Measurements from ENCODE around the gene LDLRAD3. TPM values are rescaled to one million over a fixed set of nuclear protein-coding genes. Genes with fewer than 3 reads are reported as not detected.
"Not testable (repeated sequence)": the region's sequence is repeated elsewhere in the genome, so short reads cannot be mapped to it uniquely, and the experiment has no call there.

The LDLRAD3 gene
- total RNA-seq, 1 donor from 2014 or later = 32.5 TPM

DNA sequence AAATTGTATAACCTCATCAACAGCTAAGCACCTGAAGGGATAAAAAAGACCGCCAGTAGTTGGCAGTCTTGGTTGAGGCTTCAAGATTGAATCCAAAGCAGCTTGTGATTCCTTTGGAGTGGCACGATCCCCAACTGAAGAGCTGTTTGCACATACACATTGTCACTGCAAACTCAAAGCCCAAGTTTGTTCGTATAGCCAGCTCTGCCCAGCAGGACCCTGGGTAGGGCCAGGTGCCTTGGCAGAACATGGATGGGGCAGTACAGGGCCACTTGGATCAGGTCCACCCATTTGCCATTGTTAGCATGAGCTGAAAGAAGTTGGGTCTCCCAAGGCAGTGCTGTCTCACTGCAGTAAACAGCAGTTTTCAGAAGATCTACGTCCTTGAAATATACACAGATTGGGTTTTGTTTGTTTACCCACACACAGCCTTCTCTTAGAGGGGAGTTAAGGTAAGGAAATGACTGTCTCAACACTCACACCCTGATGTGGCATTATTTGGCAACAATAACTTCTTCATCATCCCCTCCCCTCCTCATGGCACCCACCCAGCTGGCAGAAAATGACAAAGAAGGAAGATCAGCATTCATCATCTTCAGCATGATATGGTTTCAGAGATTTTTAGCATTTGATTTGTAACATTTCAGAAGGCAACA is 212.4 kb downstream of the LDLRAD3 start:
- DNase-seq (ENCODE audit: low read depth) = no peak

DNA sequence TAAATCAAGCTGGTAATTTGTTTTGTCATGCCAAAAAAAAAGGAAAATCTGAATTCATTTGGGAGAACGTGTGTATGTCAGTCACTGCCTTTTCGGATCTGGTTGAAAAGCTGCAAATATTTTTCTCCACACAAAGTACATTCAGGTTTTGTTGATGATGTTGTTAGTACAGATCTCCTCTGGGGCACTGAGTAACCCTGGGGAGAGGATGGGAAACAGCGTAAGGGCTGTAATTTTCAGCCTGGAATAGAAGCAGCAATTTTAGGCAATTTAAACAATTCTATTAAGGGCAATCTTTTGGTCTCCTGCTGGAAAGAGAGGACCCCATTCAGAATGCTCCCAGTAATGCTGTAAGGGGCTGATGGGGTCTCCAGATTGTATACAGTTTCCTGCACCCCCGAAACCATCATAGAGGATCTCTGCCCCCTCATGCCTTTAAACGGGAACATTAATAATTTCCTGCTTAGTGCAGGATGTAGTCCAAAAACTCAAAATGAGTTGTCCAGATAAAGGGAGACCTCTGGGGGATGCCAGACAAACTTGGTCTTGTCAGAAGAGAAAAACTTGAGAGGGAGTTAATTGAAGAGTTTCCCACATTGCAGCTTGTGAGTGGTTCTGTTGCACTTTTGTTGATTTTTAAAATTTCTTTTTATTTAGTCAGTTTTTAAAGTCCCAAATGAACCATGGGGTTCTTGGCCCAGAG is 213.1 kb downstream of the LDLRAD3 start:
- DNase-seq (ENCODE audit: low read depth) = no peak

DNA sequence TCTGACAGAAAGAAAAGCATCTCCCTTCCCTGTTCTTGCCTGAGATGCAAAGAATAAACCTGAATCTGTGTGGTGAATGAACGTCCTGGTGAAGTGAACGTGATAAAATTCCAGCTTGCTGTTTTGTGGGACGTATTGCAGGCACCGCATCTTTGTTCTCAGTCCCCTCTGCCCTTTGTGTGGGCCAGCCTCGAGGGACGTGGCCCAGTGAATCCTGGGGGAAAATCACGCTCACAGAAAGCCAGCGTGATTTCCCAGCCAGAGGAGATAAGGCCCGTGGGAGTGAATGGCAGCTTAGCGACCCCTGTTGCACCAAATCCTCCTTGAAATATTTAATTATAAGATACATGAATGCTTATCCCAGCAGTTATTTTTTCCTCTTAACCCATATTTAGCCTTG is 216.2 kb downstream of the LDLRAD3 start:
- DNase-seq (ENCODE audit: low read depth) = no peak

DNA sequence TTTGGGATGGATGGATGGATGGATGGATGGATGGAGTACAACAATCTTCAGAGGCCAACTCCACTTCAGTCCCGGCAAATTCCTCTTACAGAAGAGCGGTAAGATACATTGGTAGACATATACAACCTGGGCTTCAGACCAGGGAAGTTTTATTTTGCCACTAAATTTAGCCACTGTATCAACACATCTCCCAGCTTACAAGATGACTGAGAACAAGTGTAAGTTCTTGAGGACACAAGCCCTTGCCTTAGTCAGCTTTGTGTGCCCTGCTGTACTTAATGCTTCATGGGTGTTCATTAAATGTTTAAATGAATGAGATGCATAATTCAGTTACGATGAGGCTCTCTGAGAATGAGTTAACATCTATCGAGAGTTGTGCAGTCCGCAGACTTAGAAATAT is 217.7 kb downstream of the LDLRAD3 start:
- DNase-seq (ENCODE audit: low read depth) = no peak

DNA sequence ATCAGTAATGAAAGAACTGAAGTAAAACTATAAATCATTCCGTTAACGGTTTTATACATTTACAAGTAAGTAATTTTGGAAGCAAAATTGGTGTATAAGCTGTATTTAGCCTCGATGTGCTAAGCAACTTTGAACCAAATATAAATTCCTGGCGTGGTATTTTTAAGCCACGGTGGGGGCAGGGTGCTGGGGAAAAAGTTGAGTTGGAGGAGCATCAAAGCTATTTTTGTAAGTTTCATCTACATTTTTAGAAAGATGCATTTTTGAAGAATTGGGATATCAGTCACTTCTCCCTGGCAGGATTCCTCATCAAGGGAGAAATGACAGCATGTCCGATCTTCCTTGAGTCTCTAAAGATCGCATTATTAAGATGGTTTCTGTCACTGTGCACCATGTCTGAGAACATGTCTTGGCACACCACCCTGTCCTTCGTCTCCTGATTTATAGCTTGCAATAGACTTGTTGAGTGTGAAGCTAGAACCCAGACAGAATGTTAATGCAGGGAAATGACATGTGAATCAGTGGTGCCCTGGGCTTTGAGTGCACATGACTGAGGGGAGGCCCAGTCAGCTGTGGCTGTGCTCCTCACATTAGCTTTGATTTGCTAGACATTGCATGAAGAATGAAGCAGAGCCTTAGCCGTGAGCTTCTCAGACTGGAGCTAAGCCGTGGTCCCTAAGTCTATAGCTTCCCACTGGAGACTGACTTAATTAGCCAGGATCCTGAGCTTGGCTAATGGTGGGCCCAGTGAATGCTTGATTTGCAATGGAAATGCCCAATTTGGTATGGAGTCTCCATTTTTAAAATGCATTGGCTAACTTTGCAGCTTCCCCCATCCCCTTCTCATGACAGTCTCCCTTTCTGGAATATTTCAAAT is 218.4 kb downstream of the LDLRAD3 start:
- no peak for DNase-seq (ENCODE audit: low read depth)

DNA sequence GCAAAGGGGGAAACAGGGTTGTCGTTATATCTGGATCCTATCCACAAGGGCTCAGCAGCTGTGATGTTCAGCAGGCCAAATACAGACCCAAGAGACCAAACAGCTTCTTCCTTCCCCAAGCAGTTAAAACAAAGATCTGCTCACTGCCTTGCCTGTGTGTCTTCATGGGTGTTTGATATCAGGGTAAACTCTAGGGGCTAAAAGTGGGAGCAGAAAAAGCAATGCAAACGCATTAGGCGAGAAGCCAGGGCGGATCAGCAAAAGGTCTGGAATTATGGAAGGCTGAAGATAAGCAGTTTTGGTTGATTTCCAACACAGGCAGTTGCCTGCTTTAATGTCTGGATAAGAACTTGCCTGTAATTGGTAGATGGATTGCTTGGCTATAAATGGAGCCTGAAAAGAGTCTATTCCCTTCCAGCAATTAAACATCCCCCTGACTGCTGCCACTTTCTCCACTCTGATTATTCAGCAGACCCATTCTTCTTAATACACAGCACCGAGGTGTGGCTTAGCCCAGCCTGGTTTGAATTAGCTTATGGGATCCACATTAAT is 219.1 kb downstream of the LDLRAD3 start:
- DNase-seq (ENCODE audit: low read depth) = no peak

DNA sequence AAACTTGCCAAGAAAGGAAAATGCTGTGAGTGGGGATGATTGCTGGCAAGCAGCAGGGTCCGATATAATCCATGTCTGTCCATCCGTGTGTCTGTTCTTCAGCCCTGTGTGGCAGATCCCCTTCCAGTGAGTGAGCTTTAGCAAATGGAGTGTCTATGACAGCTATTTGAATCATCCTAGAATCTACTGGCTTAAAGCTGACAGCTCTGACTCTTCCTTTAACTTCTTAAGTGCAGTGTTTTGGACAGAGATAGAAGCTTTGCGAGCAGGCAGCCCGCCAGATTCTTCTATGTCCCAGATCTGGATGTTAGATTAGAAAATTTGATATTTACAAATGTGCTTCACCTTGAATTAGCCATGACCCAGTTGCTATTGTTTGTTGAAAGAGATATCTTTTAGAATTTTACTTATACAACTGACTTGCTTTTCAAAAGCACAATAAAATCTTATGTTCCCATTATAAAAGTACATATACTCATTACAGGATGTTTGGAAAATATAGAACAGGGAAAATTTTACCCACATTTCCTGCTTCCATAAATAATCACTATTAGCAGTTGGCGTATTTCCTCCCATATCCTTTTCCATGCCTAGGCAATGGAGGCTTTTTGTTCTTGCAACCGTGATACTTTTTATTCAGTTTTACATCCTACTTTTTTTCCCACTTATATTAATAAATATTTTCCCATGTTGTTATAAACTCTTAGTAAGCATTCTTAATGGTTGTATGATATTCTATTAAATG is 220.8 kb downstream of the LDLRAD3 start:
- no peak for DNase-seq (ENCODE audit: low read depth)

DNA sequence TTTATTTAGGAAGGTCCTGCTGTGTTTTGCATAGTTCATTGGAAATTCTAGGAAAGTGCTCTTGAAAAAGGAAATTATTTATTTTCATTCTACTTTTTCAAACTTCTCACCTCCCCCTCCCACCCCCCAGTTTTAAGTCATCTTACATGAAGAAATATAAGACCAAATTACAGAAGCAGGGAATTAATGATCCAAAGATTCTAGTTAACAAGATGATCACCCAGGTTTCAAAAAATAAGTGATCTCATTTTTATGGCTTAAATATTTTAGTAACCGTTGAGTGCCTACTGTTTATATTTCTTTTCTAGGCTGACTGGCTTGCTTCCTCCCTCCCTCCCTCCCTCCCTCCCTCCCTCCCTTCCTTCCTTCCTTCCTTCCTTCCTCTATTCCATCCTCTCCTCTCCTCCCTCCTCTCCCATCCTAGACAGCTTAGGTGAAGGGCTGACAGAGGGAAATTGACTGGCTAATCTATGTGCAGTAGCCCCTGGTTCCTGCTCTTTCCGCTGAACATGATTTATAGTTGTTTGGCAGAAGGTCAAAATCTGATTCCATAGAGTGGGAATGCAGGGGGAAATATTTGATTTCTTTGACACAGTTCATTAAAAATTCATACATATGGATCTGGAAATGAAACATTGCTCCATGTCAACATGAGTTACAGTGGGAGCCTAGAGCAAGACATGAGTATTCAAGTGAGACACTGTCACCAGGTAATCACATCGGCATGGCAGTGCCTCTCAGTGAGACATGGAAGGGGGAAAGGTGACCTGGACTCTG is 221.9 kb downstream of the LDLRAD3 start:
- DNase-seq (ENCODE audit: low read depth) = no peak

DNA sequence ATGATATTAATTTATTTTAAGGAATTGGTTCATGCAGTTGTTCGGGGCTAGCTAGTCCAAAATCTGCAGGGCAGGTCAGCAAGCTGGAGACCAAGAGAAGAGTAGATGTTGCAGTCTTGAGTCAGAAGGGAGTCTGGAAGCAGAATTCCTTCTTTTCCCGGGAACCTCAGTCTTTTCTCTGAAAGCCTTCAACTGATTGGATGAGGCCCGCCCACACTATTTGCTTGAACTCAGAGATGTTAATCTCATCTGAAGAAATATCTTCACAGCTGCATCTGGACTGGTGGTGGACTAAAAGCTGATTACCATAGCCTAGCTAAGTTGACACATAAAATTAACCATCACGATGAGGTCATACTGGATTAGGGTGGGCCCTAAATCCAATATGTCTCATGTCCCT is 223.2 kb downstream of the LDLRAD3 start:
- no peak for DNase-seq (ENCODE audit: low read depth)

DNA sequence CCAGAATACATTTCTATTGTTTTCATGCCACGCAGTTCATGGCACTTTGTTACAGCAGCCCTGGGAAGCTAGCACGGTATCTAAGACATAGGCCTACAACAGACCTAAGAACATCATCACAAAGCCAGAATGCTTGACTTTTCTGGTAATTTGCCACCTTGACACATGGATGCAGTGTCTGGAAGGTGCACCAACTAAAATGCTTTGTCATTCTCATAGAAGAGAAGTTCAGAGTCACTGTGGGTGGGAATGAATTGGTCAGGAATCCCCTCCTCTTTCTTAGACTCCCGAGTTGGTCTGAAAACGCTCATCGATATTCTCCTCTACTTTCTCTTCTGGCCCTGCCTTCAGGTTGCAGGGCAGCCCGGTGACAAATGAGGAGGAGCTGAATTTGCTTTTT is 223.9 kb downstream of the LDLRAD3 start:
- no peak for DNase-seq (ENCODE audit: low read depth)

DNA sequence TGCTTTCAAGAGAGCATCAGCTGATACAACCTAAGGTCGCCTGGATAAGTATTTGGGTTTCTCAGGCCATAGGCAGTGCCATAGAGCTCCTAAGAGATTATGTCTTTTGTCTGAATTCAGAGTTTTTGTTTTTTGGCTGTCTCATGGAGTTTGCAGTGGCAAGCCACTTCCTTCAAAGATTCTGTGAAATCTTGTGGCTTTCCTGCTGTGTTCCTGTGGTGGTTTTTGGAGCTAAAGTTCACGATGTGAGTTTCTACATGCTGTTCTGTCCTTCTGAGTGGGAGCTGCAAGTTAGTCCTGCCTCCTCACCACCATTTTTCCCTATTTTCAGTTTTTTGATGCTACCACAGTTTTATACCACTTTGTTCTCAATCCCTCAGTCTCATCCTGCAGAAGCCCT is 234.0 kb downstream of the LDLRAD3 start:
- DNase-seq (ENCODE audit: low read depth) = no peak

DNA sequence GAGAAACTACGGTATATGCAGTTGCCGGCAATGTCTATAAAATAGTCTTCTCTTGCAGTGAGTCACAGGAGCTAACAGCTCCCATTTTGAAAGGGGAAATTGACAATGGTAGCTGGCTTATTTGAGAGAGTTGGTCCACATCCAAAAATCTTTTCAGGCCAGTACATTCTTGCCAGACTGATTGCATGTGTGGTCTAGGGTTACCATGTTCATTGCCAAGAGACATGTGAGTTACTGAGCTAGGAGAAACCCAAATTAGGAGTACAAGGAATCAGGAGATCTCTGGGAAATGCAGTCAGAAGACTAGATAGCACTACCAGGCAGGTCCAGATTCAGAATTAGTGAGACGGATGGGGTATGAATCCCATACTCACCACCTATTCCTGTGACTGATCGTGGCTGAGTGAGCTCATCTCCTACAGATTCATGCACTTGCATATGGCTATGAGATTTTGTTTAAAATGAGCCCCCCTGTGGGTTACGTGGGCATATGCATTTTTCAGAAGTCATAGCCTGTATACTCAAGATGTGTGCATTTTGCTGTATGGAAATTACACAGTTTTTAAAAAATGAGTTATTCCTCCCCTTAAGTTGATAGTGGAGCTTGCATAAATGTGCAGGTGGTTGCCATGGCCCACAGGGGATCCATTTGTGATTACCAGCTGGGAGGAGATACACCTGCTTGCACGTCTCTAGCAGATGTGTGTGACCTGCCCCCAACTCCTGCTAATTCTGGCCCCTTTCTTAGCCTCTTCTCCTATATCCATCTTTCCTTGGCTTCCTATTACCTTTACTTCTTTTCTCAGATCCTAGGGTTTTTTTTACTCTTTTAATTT is 242.7 kb downstream of the LDLRAD3 start:
- peak; percentile 95 for DNase-seq (ENCODE audit: low read depth)

DNA sequence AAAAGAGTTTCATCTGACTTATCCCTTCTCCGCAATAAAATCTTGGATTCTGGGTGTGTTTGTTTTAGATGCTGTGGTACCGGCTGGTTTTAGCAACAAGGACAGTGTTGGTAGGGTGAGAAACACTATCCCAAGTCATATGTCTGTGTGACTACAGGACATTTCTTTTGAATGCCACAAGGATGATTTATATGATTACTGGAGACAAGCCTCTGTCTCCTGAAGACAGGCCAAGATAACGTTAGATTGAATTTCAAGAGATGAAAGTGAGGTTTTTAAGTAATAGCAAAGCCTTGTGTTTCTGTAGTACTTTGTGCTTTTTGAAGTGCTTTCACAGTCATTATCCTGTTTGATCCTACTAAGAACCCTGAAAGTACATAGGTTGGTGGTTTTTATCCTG is 243.8 kb downstream of the LDLRAD3 start:
- DNase-seq (ENCODE audit: low read depth) = peak; percentile 20

DNA sequence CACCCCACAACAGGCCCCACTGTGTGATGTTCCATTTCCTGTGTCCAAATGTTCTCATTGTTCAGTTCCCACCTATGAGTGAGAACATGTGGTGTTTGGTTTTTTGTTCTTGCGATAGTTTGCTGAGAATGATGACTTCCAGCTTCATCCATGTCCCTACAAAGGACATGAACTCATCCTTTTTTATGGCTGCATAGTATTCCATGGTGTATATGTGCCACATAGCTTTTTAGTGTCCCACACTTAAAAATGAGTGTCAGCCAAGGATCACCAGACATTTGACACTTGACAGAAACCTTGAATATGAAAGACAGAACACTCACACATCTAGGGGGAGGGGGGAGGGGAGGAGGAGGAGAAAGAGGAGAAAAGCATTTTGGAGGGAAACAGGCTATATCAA is 245.9 kb downstream of the LDLRAD3 start:
- not testable (repeated sequence) for DNase-seq (ENCODE audit: low read depth)

DNA sequence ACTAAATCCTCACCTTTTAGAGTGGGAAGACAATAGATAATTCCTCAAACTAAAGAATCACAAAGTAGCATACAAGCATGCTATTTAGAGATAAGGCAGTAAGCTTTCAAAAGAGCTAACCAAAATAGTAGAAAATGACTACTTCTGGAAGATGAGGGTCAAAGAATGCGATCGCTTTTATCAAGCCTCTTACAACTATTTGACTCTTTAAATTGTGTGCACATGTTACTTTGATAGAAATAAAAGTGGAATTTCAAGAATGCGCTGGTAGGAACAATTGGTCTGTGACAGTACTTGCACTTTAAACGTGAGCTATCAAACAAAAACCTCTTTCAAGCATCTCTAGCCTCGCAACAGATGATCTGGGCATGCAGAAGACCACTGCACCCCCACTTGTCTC is 248.1 kb downstream of the LDLRAD3 start:
- no peak for DNase-seq (ENCODE audit: low read depth)

DNA sequence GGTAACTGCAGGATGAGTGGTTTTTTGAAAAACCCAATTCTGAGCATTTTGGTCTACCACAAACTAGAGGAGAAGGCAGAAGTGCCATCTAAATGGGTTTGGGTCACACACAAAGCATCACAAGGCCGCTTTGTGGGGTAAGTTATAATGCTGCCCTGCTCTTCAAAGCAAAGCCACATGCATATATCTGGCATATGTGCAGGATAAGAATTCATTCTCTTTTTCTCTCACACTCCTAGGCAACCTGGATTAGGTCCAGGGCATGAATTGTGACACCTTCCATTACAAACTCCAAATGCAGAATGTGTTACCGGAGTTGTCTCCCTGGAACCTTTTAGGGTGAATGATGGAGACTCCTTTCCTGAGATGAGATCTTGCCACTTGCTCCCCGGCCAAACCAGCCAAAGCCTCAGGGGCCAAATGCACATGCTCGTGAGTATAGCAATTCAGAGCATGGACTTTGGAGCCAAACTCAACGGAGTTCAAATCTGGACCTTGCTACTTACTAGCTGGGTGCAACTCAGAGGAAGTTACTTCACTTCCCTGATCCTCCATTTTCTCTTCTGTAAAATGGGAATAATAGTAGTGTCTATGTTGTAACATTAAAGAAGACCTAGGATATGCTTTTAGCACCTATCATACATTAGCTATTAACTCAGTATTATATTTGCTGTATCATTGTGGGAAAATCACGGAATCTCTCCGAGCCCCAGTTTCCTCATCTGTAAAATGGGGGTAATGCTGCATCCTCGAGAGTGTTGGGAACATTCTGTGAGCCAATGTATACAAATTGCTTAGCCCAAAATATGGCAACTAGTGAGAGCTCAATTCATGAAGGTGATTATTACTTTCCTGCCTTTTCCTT is 248.8 kb downstream of the LDLRAD3 start:
- no peak for DNase-seq (ENCODE audit: low read depth)

DNA sequence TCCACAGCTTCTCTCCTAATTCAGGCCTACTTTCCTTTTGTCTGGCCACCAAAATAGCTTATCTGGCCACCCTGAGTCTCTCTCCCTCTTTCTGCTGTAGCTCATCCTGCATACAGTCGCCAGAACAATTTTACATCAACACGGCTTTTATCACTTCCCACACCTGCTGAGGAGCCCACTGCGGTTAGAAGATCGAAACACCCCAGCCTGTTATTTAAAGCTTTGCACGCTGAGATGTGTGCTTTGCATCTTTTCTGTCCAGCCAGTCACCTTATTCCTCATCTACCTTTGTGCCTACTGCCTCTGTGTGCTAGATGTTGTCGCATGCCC is 249.4 kb downstream of the LDLRAD3 start:
- no peak for DNase-seq (ENCODE audit: low read depth)

DNA sequence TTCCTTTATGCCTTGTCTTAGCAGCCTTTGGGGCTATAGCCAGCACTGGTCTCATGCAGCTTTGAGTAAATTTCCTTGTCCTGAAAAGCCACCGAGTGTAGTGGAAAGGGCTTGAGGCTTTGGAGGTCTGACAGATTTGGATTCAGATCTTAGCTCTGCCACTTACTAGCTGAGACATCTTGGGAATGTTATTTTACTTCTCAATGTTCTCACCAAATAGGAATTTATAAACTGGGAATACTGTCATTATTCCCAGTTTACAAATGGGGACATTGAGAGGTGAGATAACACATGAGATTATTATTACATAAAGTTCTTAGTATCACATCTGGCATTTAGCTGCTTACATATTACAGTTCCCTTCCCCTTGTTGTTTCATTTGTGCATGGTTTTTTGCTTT is 249.9 kb downstream of the LDLRAD3 start:
- no peak for DNase-seq (ENCODE audit: low read depth)

Data from myocyte (in vitro differentiated cells).